ENCODE measurements around the gene FAM180A.

- no peak for TF ChIP-seq EP300 (IDR thresholded peaks at IDR 0.05)
- no peak for TF ChIP-seq CTCF (IDR thresholded peaks at IDR 0.05)
- TF ChIP-seq POLR2A (IDR thresholded peaks at IDR 0.05), result no peak
- no peak for TF ChIP-seq POLR2AphosphoS5 (IDR thresholded peaks at IDR 0.05)
Measured at GRCh38 chr7:135772639-135773222, 24.1 kb upstream of the FAM180A start.
